ENCODE results near the gene F2R.
"Not testable (repeated sequence)": the region's sequence is repeated elsewhere in the genome, so short reads cannot be mapped to it uniquely, and the experiment has no call there.

F2R gene

DNA sequence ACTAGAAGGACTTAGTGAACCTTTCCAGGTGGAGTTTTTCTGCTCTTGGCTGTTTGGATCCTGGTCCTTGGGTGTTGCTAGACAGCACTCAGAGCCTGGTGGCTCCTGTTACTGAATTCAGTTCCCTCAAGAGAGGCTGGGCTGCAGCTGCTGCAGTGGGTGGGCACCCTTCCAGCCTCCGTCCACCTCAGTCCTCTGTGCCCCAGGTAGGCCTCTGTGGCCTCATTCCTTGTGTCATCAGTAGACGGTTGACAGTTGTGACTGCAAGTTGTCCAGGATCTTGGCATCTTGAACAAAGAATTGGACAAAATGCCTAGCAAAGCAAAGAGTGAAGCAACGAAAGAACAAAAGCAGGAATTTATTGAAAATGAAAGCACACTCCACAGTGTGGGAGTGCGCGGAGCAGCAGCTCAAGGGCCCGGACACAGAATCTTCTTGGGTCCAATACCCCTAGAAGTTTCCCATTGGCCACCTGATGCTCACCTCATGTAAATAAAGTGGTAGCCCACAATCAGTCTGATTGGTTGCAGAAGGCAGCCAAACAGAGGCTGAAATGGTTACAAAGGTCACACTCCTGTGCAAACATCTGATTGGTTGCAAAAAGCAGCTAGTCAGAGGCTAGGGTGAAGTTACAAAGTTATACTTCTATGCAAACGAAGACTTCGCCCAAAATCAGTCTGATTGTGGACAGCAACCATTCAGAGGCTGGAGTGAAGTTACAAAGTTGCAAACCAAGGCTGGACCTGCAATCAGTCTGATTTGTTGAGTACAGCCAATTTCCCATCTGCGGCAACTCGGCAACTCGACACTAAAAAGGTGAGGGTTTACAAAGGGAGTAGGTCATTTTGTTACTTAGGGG lies 40.1 kb downstream of the F2R start:
- no peaks in the 10 kb centered on the region for H3K36me3 Mint-ChIP-seq (ENCODE audit: low read depth)
- peaks cover 8% of the 10 kb centered on the region for H3K4me1 Mint-ChIP-seq
- no peaks in the 10 kb centered on the region for H3K9me3 Mint-ChIP-seq
- no peak overlapping the region for H3K27ac Mint-ChIP-seq
- TF ChIP-seq, protein P1, sequence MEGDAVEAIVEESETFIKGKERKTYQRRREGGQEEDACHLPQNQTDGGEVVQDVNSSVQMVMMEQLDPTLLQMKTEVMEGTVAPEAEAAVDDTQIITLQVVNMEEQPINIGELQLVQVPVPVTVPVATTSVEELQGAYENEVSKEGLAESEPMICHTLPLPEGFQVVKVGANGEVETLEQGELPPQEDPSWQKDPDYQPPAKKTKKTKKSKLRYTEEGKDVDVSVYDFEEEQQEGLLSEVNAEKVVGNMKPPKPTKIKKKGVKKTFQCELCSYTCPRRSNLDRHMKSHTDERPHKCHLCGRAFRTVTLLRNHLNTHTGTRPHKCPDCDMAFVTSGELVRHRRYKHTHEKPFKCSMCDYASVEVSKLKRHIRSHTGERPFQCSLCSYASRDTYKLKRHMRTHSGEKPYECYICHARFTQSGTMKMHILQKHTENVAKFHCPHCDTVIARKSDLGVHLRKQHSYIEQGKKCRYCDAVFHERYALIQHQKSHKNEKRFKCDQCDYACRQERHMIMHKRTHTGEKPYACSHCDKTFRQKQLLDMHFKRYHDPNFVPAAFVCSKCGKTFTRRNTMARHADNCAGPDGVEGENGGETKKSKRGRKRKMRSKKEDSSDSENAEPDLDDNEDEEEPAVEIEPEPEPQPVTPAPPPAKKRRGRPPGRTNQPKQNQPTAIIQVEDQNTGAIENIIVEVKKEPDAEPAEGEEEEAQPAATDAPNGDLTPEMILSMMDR (IDR thresholded peaks at IDR 0.05): no peak
- DNase-seq: no peak
- no peaks in the 10 kb centered on the region for H3K27me3 Mint-ChIP-seq (ENCODE audit: low read depth, poor library complexity)
- H3K4me3 Mint-ChIP-seq: no peak overlapping the region

DNA sequence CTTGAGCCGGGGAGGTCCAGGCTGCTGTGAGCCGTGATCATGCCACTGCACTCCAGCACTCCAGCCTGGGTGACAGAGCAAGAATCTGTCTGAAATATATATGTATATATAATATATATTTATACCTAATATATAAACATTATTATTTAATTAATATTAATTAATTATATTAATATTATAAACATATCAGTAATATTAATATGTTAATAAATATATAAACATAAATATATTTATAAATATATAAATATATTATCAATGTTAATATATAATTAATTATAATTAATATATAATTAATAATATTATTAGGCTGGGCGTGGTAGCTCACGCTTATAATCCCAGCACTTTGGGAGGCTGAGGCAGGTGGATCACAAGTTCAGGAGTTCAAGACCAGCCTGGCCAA lies 41.1 kb downstream of the F2R start:
- no peaks in the 10 kb centered on the region for H3K9me3 Mint-ChIP-seq
- H3K36me3 Mint-ChIP-seq (ENCODE audit: low read depth): no peaks in the 10 kb centered on the region
- H3K27me3 Mint-ChIP-seq (ENCODE audit: low read depth, poor library complexity): no peaks in the 10 kb centered on the region
- no peak overlapping the region for H3K27ac Mint-ChIP-seq
- peaks cover 8% of the 10 kb centered on the region for H3K4me1 Mint-ChIP-seq
- TF ChIP-seq, protein P1 (IDR thresholded peaks at IDR 0.05): no peak
- H3K4me3 Mint-ChIP-seq: no peak overlapping the region
- DNase-seq: no peak

DNA sequence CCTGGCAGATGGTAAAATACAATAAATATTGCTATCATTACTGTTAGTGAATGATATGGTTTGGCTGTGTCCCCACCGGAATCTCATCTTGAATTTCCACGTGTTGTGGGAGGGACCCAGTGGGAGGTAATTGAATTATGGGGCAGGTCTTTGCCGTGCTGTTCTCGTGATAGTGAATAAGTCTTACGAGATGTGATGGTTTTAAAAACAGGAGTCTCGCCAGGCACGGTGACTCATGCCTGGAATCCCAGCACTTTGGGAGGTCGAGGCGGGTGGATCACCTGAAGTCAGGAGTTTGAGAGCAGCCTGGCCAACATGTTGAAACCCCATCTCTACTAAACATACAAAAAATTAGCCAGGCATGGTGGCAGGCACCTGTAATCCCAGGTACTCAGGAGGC lies 45.2 kb downstream of the F2R start:
- not testable (repeated sequence) for H3K4me1 Mint-ChIP-seq; DNase-seq; H3K27ac Mint-ChIP-seq; H3K36me3 Mint-ChIP-seq (ENCODE audit: low read depth); H3K27me3 Mint-ChIP-seq (ENCODE audit: low read depth, poor library complexity); H3K4me3 Mint-ChIP-seq
- H3K9me3 Mint-ChIP-seq: peaks cover 17% of the 10 kb centered on the region

DNA sequence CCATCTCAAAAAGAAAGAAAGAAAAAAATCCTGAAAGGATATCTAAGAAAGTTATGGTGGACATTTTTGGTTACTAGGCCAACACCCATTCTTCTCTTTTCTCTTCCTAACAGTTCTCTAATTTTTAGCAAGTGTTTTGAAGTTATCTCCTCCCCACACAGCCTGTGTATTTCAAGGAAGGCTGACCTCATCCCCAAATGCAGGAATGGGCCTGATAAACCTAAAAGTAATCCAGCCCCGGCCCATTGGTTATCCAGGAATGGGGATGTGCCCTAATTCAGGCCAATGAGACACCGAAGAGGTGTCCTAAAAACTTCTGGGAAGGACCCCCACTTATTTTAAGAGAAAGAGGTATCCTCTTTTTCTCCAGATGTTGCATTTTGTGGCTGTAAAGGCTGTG lies 46.6 kb downstream of the F2R start:
- Mint-ChIP-seq H3K4me3 (no peak overlapping the region), H3K27ac (no peak overlapping the region), H3K36me3 (ENCODE audit: low read depth) (no peaks in the 10 kb centered on the region), H3K4me1 (no peaks in the 10 kb centered on the region), H3K27me3 (ENCODE audit: low read depth, poor library complexity) (no peaks in the 10 kb centered on the region), H3K9me3 (peaks cover 17% of the 10 kb centered on the region)
- no peak for DNase-seq
- TF ChIP-seq, protein P1 (IDR thresholded peaks at IDR 0.05): no peak

DNA sequence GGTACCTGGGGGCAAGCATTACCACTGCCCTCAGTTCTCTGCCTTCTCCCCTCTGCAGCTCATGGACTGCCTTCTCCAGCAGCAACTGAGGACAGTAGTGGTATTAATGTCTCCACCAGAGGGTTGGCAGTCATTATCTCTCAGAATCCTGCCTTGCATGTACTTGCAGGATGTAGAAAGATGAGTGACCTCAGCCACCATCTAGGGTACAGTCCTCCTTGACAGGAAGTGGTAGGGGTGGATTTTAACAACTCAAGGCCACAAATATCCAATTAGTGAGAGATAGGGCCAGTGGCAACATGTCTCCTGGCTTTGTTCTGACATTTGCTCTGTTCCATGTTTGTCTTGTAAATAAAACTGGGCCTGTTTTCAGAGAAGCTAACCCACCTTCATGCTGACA lies 47.2 kb downstream of the F2R start:
- Mint-ChIP-seq H3K4me3 (no peak overlapping the region), H3K27me3 (ENCODE audit: low read depth, poor library complexity) (no peaks in the 10 kb centered on the region), H3K27ac (no peak overlapping the region), H3K36me3 (ENCODE audit: low read depth) (no peaks in the 10 kb centered on the region), H3K9me3 (peaks cover 17% of the 10 kb centered on the region), H3K4me1 (no peaks in the 10 kb centered on the region)
- TF ChIP-seq, protein P1 (IDR thresholded peaks at IDR 0.05): no peak
- no peak for DNase-seq

DNA sequence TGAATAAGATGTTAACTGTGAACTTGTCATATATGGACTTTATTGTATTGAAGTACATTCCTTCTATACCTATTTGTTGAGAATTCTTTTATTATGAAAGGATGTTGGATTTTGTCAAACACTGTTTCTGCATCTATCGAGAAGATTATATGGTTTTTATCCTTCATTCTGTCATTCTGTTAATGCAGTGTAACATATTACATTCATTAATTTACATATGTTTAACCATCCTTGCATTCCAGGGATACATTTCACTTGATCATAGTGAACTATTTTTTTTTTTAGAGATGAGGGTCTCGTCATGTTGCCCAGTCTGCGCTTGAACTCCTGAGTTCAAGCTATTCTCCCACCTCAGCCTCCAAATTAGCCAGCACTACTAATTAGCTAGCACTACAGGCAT lies 48.4 kb downstream of the F2R start:
- no peaks in the 10 kb centered on the region for H3K4me1 Mint-ChIP-seq
- H3K9me3 Mint-ChIP-seq: peaks cover 17% of the 10 kb centered on the region
- peaks cover 2% of the 10 kb centered on the region for H3K27me3 Mint-ChIP-seq (ENCODE audit: low read depth, poor library complexity)
- no peak overlapping the region for H3K27ac Mint-ChIP-seq
- no peaks in the 10 kb centered on the region for H3K36me3 Mint-ChIP-seq (ENCODE audit: low read depth)
- no peak overlapping the region for H3K4me3 Mint-ChIP-seq
- no peak for DNase-seq
- TF ChIP-seq, protein P1 (IDR thresholded peaks at IDR 0.05): no peak

Data from nephron progenitor cell (in vitro differentiated cells).